ENCODE results near the gene WIPF3.
A peak's percentile ranks its signal among the peaks of the same experiment; 100 is the strongest.

Gene WIPF3

GRCh38 chr7:29810297-29810696, 4.0 kb downstream of the WIPF3 start:
- no peak for DNase-seq

GRCh38 chr7:29810813-29811482, 4.6 kb downstream of the WIPF3 start:
- DNase-seq: no peak

GRCh38 chr7:29811586-29811985, 5.3 kb downstream of the WIPF3 start:
- no peak for DNase-seq

DNA sequence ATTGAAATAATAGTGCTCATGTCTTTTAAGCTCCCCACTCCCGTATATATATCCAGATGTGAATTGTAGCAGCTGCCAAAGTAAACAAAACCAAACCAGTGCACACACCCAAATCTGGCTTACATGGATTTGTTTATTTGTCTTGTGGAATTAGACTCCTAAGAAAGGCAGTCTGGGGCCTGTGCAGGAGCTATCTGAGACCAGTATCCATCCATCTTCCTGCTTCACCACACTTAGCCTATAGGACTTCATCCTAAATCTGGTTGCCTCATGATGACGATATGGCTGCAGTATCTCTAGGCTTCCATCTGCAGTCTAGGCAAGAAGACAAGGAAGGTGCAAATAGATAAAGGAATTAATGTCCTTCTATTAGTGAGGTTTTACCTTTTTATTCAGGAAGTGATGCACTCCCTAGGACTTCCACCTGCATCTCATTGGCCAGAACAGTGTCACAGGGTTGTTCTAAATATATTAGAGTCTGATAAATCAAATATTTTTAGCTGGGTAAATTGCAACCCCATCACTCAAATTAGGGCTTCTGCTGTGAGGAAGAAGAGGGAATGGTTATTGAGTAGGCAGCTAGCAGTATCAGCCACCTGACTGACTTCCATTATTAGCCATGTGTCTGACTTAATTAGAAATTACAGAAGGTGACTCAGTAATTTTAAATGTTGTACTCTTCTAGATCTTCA, 6.0 kb downstream of the WIPF3 start:
- DNase-seq: no peak

DNA sequence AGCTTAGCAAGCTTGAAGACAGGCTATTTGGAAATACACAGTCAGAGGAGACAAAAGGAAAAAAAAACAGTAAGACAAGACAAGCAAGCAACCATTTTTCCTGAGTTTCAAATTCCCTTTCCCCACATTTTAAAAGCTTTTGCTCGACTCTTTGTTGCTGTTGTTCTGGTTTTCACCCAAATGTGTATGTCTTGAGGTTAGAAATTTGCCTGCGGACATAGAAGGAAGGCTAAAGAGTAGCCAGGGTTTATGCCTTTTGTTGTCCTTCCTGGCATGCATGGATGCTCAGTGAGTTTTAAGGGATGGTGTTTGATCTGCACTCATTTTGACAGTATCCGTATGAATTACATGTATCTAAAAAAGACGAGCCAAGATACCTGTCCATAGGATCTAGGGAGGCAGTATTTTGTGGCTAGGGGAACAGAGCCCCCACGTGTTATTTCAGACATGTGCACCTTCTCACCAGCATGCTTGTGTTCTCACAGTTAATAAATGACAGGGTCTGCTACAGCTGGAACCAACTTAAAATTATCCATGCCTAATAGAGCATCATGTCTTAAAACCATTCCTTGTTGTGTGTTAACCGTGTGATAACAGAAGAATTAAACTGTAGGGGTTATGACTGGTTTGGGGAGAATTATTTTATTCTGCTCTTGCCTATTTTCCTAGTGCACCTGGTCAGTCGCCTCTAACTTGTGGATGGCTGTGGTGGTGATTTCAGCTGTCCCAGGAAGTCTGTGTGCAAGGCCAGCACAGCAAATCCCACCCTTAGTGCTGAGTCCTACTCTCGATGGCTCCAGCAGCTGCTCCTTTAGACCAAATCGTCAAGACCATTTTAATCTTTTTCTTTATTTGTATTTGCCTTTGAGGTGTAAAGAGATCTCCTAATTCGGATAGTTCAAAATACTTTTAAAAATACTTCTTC, 9.1 kb downstream of the WIPF3 start:
- no peak for DNase-seq

- DNase-seq: no peak
These were observed 12.0 kb downstream of the WIPF3 start for GRCh38 chr7:29818308-29818707.

DNA sequence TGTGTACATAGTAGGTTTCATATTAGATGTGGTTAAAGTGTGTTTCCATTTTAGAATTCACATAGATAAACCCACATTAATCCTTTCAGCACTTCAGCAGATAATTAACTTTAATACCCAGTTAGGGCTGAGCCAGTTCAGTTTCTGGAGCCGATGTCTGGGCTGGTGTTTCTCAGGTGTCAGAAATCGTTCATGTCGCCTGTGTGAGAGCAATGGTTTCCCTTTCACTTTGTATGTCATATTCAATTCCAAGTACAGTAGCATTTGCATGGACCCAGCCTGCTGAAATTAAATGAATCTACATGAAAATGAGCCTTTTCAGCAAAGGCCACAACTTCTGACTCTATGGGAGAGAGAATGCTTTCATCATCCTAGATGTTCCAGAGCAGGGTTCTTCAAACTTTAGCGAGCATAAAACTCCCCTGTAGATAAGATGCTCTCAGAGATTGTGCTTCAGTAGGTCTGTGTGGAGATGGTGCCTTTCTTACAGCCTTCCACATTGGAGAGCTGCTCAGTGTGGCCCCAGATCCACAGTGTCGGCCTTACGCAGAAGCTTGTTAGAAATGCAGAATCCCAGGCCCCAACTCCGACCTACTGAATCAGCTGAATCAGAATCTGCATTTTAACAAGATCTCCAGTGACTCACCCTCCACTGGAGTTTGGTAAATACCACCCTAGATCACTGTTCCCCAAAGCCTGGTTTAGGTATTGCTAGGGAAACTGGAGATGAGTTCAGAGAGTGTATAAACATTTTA, 19.6 kb downstream of the WIPF3 start:
- no peak for DNase-seq

DNA sequence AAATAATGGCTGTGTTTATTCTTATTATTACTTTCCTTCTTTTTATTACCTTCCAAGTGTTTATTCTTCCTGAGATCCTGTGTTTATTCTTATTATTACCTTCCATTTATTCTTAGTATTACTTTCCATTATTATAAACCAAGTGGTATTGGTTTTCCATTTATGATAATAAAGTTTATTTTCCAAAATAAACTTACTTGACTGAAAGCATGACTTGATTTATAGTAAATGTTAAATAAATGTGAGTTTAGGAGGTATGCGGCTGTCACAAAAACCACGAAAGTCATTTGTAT, 20.2 kb downstream of the WIPF3 start:
- no peak for DNase-seq

DNA sequence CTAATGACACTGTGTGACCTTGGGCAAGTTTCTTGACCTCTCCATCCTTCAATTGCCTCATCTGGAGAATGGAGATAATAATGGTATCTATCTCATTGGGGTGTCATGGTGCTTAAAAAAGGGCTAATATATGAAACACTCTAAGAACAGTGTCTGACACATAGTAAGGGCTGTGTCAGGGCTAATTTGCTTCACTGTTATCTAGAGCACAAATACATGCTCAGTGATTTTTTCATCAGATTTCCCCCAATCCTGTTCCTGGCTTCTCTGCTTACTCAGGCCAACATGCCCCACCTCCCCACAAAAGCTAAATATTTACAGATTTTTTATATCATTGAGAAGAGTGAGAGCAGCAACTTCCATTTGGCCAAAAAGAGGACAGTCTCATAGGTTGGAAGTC, 20.6 kb downstream of the WIPF3 start:
- DNase-seq: no peak

DNA sequence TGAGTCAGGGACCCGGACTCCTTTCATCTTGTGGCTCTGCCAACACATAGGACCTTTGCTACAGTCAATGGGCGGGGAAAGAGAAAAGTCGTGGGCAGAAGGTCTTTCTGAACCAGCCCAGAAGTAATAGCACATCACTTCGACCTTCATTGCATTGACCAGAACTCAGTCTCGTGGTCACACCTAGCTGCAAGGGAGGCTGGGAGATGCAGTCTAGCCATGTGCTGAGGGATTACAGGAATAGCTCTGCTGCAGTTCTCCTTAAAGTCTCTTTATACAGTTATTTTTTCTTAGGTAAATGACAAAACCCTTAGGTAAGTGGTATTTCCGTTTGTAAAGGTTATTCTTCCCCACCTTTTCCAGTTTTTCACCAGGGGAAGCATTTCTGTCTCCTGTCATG, 25.4 kb downstream of the WIPF3 start:
- DNase-seq: no peak

DNA sequence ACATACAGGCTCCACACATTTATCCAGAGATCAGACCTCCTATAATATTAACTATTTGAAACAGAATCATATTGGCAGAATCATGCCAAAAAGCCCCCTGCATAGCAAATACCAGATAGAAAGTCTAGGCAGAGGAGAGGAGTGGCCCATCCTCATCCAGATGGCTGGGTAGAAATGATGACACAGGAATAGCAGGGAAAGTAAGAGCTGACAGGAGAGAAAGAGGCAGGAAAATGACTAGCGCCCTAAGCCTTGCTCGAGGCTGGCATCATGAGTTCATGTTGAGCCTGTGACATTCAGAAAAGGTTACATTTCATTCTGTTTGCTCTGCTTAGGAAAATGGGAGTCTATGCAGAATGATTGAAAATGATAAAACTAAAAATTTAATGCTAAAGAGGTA, 27.6 kb downstream of the WIPF3 start:
- DNase-seq: no peak

DNA sequence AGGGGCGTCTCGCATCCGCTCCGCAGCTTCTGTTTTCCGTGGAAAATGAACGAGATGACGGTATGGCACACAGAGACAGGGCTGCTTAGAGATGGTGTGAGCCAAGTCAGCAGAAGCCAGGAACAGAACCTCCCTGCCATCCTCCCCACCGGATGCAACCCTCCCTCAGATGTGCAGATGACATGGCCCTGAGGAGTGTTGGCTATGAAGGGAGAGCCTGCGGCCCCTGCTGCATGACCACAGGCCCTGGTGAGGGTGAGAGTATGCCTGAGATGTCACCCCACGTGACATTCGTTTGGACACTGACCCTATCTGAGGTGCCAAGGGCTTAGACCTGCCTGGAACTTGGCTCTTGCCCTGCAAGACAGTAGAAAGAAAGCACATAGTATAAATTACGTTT, 29.4 kb downstream of the WIPF3 start:
- no peak for DNase-seq

DNA sequence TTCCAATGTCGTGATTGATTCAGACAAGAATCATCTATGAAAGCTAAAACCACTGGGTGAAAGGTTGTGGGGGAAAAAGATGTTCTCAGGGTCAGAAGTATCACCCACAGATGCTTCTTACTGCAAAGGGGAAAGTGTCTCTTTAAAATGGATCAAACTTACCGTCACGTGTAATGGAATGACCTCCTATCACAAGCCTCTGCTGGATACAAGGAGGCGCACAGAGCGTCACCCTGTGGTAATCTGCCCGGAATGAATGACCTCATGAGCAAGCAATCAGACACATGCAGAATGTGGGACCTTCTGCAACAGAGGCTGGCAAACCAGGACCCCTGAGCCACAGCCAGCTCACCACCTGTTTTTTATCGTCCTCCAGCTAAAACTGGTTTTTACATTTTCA, 33.0 kb downstream of the WIPF3 start:
- no peak for DNase-seq

- DNase-seq: no peak
These were observed 33.6 kb downstream of the WIPF3 start for GRCh38 chr7:29839921-29840320.

GRCh38 chr7:29840701-29841100, 34.4 kb downstream of the WIPF3 start:
- no peak for DNase-seq

DNA sequence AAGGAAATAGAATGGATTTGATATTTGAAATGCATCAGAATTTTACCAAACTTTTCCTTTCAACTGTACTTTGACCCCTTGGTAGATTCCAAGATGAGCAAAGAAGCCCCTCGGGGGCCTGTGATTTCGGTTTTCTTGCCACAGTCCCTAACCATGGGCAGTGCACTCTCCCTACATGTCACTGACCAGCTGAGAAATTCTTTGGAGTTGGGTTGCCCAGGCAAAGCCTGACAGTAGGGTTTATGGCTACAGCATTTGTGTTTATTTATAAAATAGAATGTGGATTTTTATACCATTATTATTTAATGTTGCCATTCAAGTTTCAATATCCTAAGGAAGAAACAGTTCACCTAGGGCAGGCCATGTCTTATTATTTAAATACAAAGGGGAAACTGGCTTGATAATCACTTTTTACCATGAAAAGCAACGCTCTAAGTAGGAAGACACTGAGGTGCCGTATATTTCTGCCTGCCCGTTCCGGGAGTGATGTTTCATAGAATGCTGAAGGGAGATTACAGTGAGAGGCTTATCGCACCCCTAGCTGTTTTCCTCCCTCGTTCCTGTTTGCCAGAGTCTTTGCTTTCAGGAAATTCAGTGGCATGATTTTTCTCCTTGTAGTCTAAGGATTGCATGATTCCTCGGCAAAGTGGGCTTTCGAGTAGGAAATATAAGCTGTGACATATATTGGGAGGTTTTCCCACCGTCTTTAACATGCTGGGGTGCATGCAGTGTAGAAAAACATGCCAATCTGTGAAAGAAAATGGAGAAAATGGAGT, 35.8 kb downstream of the WIPF3 start:
- no peak for DNase-seq

DNA sequence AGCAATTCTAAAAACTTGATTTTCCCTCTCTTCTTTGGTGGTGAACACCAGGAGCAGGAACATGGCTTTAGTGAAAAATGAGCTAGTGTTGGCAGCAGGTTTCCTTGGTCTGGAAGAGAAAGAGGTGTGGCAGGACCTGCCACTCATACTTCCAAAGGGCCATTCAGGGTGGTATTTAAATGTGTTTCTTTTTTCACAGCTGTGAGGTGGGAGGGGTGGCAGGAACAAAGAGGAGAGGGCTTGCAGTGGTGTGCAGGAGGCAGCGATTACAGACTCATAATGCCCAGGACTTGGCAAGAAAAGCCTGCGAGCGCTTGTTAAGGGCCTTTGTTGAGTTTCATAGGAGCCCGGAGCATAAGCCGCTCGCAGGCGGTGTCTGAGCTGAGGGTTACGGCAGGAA, 36.8 kb downstream of the WIPF3 start:
- DNase-seq: peak; percentile 37

- DNase-seq: peak; percentile 67
These were observed 37.4 kb downstream of the WIPF3 start for GRCh38 chr7:29843726-29844125.

DNA sequence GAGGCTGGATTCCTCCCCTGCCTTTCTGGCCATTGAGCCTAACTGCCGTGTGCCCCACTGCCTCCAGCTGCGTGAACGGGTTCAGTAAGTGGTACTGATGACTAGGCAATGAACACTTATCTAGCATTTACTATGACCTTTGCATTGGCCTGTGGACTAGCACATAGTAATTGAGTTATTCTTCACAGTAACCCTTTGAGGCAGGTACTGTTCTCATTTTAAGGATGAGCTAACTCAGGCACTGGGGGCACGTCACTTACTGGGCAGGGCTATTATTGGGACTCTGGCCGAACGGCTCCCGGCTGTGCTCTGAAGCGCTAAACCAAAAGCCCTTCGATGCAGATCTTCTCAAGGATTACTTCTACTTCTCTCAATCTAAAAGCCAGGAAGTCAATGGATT, 38.3 kb downstream of the WIPF3 start:
- DNase-seq: no peak

- no peak for DNase-seq
These were observed 41.2 kb downstream of the WIPF3 start for GRCh38 chr7:29847496-29847895.

DNA sequence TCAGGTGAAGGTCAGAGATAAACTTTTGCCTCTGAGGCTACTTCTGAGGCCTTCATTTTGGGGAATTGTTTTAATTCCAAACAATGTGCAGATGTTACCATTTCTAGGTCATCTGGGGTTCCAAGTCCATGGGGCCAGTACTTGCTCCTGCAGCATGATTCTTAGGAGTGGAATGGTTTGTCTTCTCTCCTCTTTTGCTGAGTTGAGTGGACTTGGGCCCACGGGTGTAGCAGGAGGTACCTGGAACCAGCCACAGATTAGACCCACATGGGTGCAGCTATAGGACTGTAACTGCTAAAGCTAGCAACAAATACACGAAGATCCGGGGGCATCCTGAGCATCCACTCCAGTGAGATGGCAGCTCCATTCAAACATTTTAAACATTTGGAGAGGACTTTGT, 41.6 kb downstream of the WIPF3 start:
- DNase-seq: no peak

GRCh38 chr7:29848941-29849340, 42.6 kb downstream of the WIPF3 start:
- DNase-seq: no peak

DNA sequence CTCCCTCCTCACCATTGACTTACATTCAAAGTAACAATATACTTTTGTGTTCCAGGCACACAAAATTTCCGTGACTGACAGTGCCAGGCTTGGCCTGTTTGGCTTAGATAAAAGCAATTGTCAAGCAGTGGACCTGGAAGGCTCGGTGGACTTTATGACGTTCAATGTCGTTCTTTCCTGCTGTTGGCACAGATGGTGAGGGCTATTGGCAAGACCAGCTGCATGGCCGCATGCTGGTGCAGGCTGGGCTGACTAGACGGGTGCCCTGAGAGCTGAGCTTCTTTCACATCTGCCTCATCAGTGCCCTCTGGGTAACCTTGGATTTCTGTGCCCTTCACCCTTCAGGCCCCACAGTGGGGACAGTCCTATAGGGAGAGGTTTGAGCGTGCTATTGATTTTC, 45.2 kb downstream of the WIPF3 start:
- no peak for DNase-seq

Data from NCI-H774 (cell line).